NCI-H226 (cell line): ENCODE measurements around the gene CYP4V2.

Experiments used
- DNase-seq: peaks from one replicate; pipeline ENCODE4 v3.0.0-alpha.2; 2015

Gene CYP4V2

DNA sequence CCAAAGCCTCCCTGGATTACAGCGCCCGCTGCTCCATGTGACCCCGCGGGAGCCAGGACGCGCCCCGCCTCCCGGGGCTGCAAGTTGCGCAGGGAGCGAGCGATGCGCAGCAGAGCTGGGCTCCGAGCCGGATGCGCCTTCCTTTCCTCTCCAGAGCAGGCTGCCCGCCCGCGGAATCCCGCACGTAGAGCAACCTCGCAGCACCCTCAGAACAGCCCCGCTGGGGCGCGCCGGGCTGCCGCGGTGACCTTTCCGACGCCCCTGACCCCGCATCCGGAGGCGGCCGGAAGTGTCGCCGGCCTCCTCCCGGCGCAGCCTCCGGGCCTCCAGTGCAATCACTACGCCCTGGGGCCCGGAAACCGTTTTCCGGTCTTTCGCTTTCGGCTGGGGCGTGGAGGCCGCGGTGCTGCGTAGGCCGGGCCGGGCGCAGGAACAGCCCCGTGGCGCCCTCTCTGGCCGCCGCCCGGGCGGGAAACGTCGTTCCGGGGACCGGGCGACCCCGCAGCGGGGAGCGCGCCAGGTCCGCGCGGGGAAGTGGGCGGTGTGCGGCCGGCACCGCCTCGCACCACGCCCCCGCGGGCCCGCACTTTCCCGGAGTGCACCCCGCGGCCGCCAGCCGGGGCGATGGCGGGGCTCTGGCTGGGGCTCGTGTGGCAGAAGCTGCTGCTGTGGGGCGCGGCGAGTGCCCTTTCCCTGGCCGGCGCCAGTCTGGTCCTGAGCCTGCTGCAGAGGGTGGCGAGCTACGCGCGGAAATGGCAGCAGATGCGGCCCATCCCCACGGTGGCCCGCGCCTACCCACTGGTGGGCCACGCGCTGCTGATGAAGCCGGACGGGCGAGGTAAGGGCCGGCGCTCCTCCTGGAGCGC lies at the start of gene CYP4V2:
Gene CYP4V2 (plus strand): TSS at position 368 of the 866 bp plus-strand sequence. CDS start 257 bp downstream, at position 625.
- DNase-seq: peak; percentile 75

DNA sequence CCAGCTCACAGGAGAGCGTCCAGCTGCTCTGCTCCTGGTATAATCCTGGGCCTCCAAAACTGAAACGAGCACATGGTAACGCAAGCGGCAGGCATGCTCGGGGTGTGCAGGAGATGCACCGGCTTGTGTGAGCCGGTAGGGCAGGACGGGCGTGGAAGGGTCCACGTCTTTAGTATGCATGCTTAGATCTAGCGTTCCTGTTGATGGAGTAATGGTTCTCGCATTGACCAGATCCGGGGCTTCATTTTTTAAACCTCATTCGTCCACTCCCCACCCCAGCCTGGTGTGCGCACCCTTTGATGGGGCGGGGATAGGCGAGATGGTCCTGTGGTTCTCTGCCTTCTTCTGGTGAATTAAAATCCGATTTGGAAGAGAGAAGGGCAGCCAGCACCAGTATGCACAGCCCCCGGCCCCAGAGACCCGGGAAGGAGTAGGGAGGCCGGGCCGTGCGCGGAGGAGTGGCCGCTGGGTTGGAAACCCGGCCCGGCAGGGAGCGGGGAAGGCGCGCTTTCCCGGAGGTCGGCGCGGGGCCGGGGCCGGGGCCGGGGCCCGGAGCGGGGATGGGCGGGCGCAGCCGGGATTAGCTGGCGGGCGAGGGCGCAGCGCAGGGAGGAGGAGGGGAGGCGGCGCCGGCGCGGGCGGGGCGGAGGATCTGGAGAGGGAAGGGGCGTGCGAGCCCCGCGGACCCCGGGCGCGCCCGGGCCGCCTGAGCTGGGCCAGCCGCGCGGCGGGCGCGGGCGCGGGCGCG lies 47.0 kb upstream of the CYP4V2 start:
- no peak for DNase-seq

DNA sequence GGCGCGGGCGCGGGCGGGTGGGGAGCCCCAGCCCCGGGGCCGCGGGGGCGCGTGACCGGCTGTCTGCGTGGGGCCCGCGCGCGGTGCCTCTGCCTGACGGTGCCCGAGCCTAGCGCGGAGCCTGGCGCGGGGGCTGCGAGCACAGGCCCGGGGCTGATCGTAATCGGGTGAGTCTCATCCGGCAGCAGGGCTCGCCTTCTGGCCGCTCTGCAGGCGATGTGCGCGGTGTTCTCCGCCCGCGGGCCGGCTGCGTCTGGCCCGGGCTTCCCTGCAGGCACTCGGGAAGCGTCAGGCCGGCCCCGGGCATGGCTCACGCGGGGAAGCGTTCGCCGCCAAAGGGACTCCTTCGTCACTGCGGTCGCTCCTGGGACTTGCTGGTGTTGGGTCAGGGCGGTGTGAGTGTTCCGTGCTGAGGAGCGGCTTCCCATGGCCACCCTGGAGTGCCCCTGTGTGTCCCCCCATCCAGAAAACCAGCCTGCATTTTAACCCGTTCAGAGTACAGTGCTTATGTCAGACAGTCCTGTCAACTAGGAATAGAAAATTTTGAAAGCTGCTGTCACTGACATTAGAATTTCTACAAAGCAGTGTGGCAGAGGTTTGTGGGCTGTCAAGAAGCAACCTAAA lies 46.3 kb upstream of the CYP4V2 start:
- no peak for DNase-seq

DNA sequence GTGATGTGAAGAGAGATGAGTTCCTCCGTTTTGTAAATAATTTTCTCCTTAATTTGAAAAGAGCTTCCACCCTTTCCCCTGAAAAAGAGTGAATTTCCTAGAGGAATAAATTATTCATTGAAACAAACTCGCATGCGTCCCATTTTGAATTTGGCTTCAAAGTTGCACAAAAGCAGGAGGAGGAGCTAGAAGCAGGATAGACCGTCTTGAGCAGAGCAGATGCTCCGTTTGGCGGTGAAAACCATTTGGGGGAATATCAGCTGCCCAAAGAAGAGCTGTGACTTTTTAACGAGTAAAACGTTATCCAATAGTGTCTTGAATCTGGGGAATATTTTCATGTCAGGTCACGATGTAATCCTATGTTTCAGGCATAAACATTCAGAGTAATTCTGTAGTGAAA lies 44.9 kb upstream of the CYP4V2 start:
- no peak for DNase-seq

DNA sequence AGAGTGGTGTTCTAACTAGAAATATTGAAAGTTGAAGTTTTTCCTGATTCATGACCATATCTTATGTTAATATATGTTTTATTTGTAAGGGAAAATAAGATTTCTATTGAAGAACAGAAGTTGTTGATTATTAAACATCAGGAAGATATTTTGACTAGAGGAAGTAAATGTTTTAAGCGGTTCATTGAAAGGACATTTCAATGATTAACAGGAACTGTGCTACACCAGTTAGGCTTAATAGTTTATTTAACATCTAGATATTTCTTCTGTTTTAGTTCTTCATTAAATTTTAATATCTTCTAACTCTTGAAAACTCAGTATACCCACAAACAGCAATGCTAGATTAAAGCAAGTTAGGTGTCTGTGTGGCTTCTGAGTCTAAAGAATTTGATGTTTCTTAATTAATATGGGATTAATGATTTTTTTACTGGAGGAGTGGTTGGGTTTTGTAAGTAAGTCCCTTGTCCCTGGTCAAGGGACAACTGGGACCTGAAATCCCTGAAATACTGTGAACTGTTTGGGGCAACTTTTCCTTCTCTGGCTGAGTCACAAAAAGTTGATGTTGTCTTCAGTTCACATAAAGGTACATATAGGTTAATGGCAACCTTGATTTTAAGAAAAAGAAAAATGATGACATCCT lies 42.9 kb upstream of the CYP4V2 start:
- DNase-seq: no peak

DNA sequence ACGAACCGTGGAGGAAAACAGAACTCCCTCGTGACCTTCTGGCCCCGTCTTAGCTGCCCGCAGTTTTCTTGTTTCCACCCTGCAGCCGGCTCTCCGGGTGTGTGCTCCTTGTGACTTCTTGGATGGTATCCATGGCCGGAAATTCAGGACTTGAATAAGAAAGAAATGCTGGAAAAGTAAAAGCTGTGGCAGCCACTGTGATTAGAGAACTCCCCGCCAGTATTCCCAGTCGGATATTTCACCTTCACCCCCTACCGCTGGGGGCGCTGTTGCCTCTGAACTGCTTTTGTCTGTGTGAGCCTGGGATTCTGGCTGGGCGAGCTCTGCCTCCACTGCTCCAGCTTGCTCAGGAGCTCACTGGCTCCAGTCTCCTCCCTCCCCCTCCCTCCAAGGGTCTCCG lies 41.5 kb upstream of the CYP4V2 start:
- DNase-seq: no peak

DNA sequence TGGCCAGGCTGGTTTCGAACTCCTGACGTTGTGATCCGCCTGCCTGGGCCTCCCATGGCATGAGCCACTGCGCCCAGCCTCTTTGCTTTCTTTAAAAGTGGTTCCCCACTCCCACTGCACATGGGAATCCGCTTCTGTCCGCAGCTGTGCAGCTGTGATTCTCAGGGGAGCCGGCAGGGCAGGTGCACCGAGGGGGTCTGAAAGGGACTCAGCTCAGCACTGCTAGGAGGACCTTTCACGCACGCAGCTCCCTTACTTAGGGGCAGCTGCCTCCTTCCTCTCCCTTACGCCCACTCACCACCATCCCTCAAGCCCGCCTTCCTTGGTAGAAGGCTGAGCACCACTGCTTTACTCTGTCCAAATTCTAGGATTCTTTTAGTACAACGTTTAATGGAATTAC lies 40.4 kb upstream of the CYP4V2 start:
- DNase-seq: no peak

DNA sequence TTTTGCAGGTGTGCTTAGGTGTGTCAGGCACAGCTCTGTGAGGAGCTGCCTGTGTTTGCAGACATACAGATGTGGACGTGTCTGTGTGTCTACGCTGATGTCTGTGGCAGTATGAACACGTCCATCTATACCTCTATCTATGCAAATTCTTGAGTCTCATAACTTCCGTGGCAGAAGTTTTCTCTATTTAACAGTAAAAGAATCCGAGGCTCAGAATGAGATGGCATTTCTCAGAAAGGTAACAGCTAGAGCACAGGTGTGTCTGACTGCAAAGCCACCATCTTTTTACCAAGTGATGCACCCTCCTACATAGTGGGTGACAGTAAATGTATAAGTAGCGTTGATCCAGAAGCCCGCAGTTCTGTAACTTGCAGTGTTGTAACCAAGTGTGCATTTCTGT lies 39.9 kb upstream of the CYP4V2 start:
- DNase-seq: no peak

DNA sequence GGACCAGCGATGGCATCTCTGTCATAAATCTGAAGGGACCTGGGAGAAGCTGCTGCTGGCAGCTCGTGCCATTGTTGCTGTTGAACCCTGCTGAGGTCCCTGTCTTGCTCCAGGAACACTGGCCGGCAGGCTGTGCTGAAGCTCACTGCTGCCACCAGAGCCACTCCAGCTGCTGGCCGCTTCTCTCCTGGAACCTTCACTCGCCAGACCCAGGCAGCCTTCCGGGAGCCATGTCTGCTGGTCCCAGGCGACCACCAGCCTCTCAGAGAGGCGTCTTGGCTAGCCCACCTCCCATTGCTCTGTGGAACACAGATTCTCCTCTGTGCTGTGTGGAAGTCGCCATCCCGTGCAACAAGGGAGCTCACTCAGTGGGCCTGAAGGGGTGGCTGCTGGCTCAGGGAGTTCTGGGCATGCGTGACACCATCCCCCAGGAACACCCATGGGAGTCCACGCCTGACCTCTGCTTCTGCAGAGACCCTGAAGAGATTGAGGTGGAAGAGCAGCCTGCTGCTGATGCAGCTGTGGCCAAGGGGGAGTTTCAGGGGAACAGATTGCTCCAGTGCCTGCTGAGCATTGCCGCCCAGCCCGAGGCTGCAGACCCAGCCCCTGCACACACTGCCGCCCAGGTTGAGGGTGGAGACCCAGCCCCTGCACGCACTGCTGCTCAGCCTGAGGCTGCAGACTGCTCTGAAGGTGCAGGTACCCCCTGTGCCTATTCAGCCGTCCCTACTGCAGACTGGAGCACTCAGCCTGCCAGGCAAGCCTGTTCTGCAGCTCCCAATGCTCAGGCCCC lies 33.1 kb upstream of the CYP4V2 start:
- no peak for DNase-seq

DNA sequence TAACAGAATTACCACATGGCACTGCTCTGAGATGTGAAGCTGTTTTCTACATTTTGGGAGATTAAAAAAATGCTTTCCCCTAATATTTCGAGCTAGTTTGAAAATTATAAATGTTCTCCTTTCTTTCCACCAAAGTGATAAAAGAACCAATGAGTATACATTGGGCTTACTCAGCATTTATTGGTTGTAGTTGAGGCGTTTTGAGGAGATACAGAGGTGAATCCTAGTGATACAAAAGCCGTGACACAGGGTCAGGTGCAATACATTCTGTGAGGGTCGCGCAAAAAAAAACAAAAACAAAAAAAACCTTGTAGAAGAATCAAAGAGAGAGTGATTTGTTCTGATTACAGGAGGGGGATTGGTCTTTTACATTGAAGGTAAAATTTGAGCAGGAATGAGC lies 32.4 kb upstream of the CYP4V2 start:
- DNase-seq: no peak

DNA sequence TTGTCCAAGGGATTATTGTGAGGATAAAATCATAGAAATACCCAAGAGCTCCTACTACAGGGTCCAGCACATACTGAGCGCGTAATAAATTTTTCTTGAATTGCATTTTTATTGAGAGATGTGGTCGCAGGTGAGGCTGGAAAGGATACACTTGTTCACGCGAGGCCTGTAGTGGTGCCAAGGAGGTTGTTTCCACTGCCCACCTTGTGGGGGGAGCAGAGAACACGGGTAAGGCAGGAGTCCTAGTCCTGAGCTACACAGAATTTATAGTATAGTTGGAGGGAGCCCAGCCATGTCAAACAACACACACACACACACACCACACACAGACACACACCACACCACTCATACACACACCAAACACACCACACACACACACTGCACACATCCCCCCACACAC lies 31.8 kb upstream of the CYP4V2 start:
- DNase-seq: no peak

DNA sequence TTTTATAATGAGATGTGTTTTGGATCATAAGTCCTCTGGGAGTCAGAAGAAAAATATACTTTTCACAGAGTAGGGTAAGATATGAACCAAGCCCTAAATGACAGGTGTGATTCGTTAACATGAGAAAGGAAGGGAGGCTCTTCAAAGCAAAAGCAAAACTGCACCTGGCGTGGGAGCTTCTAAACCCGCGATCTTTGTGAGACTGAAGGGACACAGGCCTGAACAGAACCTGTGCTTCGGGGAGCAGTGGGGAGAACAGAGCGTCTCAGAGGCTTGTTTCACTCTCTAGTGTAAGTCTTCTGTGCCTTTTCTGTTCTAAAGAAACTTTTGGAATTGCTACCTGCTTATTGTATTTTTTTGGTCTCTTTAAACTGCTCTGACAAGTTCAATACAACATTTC lies 30.2 kb upstream of the CYP4V2 start:
- DNase-seq: no peak

DNA sequence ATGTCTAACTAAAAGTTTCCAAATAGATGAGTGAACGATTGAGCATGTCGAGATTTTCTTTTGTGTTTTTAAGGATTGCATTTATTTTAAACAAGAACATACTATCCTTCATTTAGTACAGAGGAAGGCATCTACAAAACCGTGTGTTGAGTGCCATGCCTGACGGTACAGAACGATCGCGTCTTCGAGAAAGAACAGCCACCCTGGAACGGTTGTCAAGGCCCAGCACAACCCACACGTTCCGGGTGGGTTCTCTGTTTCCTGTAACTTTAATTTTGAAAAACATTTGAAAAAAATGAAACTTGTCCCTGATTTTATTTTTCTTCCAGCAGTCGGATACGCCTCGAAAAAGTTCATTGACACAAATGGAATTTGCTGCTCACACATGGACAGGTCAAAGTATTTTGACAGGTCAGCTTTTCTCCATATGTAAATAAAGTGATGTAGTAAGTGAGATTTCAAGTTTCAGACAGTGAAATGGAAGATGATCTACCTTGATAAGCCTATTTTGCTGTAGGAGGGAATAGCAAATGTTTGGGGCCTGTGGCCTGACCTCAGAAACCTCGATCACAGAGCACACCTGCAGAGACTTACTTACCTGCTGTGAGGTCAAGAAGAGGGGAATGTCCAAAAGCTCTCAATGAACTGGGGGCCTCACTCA lies 24.4 kb upstream of the CYP4V2 start:
- DNase-seq: no peak

DNA sequence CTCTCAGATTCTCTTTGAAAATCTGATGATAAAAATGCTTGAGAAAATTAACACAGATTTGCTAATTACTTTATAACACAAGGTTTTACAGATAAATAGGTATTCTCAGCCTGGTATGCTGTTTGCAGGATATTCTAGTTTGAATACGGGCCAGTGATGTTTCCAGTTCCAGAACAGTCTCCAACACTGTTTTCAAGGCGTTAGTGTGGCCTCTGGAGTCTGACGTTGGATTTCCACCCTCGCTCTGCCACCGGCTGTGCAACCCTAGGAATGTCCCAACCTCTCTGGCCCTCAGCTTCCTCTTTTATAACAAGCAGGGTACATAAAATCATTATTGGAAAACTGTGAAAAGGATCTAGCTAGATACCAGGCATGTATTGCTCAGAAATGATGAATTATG lies 23.8 kb upstream of the CYP4V2 start:
- no peak for DNase-seq

DNA sequence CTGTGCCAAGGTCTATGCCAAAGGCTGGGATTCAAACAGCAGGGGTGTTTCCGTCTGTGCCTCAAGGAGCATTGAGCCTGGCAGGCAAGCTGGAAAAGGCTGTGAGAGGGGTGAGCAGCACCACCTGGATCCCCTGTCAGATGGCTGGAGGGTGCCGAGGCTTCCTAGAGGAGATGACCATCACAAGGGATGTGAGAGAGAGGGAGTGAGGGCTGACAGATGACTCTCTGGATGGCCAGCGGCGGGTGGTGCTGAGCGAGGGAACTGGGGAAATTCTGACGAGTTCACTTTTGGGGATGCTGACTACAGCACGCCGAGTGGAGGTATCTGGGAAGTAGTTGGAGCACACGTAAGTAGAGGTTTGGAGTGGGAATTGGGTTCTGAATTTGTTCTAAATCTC lies 22.6 kb upstream of the CYP4V2 start:
- DNase-seq: no peak

DNA sequence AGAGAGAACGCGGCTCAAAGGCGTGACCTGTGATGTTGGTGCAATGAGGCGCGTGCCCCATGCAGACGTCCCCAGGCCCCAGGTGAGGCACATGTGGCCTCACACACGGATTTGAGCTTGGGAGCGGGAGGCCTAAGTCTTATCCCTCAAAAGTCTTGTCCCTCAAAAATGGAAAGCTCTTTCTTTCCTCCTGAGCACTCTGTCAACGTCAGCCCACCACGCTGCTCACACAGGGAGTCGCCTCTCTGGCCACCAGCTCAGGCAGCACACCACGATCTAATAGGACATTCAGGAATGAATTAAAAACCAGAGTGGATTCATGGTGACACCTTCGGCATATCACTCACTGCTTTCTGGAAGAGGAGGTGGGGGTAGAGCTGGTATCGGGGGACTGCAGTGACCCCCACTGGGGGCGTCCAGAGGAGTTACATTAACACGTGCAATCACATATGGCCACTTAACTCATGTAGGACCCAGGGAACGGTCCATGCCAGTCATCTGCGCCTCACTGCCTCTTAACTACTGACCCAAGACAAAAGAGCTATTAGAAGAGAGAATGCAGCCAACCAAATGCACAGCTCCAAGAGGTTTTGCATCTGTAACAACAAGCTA lies 21.9 kb upstream of the CYP4V2 start:
- no peak for DNase-seq

DNA sequence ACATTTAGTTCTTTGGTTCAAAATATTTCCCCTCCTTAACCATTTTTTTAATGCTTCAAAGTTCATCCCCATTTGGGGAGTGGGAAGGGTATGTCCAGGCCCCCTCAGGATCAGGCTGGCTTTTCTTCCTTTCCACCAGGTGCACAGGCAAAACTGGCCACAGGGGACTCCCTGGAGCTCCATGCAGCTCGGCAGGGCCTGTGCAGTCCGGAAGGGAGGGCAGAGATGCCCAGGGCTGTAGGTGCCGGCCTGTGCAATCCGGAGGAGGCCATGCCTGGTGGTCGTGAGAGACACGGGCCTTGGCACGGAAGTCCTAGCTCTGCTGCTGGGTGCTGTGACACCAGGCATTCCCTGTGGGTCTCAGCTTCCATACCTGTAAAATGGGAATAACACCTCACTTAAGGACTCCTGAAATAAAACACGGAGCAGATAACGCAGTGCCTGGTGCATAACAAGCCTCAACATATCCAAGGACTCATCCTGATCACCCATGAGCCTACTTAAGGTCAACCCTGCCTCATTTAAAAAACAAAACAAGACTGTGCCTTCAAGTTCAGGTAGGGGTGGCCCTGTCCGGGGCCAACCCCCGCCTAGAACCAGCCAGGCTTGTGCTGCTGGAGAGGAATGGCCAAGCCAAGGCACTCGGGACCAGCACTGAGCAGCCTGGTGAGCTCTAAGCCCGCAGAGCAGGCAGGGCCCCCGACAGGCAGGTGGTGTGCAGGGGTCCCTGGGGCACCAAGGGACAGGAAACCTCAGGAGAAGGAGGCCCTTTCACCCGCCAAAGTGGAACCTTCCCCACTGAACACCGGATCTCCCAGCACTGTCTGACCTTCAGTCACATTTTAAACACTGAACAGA lies 21.2 kb upstream of the CYP4V2 start:
- DNase-seq: no peak

DNA sequence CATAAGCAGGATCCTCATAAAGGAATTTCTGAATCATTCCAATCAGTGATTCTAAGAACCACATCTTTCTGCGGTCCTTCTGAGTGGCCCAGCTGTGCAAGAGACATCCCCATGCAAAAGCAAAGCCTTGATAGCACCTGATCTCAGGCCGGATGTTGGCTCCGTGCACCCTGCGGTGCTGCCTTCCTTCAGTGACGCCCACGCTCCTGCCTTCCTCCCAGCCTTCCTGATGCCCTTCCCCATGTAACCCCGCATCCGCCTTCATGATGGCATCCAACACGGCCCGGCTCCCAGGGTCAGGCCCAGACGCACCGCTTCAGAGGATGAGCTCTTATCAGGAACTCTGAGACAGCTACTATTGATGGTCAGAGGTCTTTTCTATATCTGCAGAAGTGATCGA lies 20.4 kb upstream of the CYP4V2 start:
- DNase-seq: no peak

DNA sequence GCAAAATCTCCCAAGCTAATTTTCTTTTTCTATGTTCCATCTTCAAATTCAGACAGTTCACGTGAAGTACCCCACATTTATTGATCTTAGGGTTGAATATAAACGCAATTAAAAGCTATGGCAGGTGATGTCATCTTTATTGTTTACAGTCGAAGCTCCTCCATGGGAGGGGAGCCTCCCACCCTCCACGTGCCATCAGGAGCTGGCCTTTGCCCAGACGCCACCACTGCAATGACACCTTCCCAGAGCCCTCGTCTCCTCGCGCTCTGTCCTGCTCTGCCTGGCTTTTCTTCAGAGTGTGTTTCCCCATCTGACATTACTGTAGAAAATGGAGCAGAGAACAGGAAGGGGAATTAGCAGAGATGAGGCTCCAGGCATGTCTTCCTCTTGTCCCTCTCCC lies 18.8 kb upstream of the CYP4V2 start:
- no peak for DNase-seq

DNA sequence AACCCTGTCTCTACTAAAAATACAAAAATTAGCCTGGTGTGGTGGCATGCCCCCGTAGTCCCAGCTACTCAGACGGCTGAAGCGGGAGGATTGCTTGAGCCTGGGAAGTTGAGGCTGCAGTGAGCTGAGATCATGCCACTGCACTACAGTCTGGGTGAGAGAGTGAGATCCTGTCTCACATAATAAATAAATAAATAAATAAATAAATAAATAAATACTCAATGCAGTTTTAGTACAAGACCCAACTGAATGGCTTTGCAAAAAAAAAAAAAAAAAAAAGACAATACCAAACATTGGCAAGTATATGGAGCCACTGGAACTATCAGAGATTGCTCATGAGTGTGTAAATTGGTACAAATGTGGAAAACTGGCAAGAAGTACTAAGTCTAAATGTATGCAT lies 3.3 kb upstream of the CYP4V2 start:
- no peak for DNase-seq

DNA sequence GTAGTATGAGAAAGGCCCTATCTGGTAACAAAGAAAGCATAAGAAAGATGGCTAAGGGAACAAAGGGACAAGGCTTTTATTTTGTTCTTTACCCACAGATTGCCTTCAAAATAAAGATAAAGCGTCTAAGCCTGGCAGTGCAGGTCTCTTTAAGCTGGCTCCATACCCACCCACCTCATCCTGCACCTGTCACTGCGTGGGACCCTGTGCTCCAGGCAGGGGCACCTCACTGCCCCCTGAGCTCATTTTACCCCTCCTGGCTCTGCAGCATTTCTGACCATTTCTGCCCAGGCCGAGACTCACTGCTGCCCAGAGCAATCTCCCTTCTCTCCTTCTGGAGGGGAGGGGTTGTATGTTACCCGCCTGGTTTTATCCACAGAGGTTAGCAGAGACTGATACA lies 1.7 kb upstream of the CYP4V2 start:
- no peak for DNase-seq
